Mesenchymal stem cell (in vitro differentiated cells and primary cell): Measurements from ENCODE around the gene ATRNL1.

Experiments
- DNase-seq: peaks from one replicate; pipeline ENCODE4 v3.0.0-alpha.2; 2013
- H2AFZ ChIP-seq: one replicate; pipeline ENCODE4 v1.6.1; 2013; ENCODE audit warnings: low read depth, mild to moderate bottlenecking, control low read depth, inconsistent platforms, low read length, moderate library complexity
- H2AK5ac ChIP-seq: 2 replicates; pipeline ENCODE4 v1.6.1; 2013; ENCODE audit warnings: low read length, moderate library complexity, mild to moderate bottlenecking, inconsistent platforms; ENCODE audit not compliant: severe bottlenecking
- H2BK120ac ChIP-seq: one replicate; pipeline ENCODE4 v1.6.1; 2013; ENCODE audit warnings: low read depth, mild to moderate bottlenecking, inconsistent platforms, low read length, moderate library complexity
- H2BK12ac ChIP-seq, 2 experiments: one replicate each; pipeline ENCODE4 v1.6.1; 2013; ENCODE audit warnings: inconsistent platforms in 2 of 2, low read length in 2 of 2, mild to moderate bottlenecking in 2 of 2, moderate library complexity in 2 of 2, control low read depth in 1 of 2
- H2BK15ac ChIP-seq: one replicate; pipeline ENCODE4 v1.6.1; 2013; ENCODE audit warnings: mild to moderate bottlenecking, low read depth, inconsistent platforms; ENCODE audit not compliant: poor library complexity, severe bottlenecking
- H2BK5ac ChIP-seq: 2 replicates; pipeline ENCODE4 v1.6.1; 2013; ENCODE audit warnings: low read depth, mild to moderate bottlenecking, low read length, control low read depth, inconsistent platforms; ENCODE audit not compliant: poor library complexity, severe bottlenecking
- H3K14ac ChIP-seq, 2 experiments: one replicate each; pipeline ENCODE4 v1.6.1; 2013; ENCODE audit warnings: inconsistent platforms in 2 of 2, low read length in 2 of 2, control low read depth in 1 of 2, mild to moderate bottlenecking in 1 of 2, moderate library complexity in 1 of 2
- H3K18ac ChIP-seq, 2 experiments: one replicate each; pipeline ENCODE4 v1.6.1; 2013; ENCODE audit warnings: inconsistent platforms in 2 of 2, low read length in 2 of 2, control low read depth in 1 of 2, low read depth in 1 of 2, mild to moderate bottlenecking in 1 of 2
- H3K23ac ChIP-seq, 2 experiments: one replicate each; pipeline ENCODE4 v1.6.1; 2013; ENCODE audit warnings: inconsistent platforms in 2 of 2, low read length in 2 of 2, mild to moderate bottlenecking in 2 of 2, moderate library complexity in 2 of 2, control low read depth in 1 of 2
- H3K27ac ChIP-seq: 2 replicates; pipeline ENCODE4 v1.5.1; 2013; ENCODE audit warnings: mild to moderate bottlenecking, moderate library complexity, low read length, control low read depth, inconsistent platforms; ENCODE audit not compliant: poor library complexity, severe bottlenecking
- H3K27me3 ChIP-seq, 2 experiments: 2 replicates each; pipeline versions ENCODE4 v1.6.1 to v1.7.0; 2013; ENCODE audit warnings: low read length in 2 of 2, mild to moderate bottlenecking in 2 of 2, moderate library complexity in 2 of 2, control low read depth in 1 of 2, inconsistent platforms in 1 of 2; ENCODE audit not compliant: control insufficient read depth in 1 of 2, insufficient read depth in 1 of 2
- H3K36me3 ChIP-seq, 2 experiments: 2 replicates each; pipeline versions ENCODE4 v1.6.1 to v1.7.0; 2013; ENCODE audit warnings: low read length in 2 of 2, control low read depth in 1 of 2, inconsistent platforms in 1 of 2, low read depth in 1 of 2, mild to moderate bottlenecking in 1 of 2; ENCODE audit not compliant: insufficient read depth in 2 of 2, control insufficient read depth in 1 of 2
- H3K4ac ChIP-seq, 2 experiments: one replicate each; pipeline ENCODE4 v1.6.1; 2013; ENCODE audit warnings: inconsistent platforms in 2 of 2, low read length in 2 of 2, mild to moderate bottlenecking in 2 of 2, moderate library complexity in 2 of 2, control low read depth in 1 of 2, low read depth in 1 of 2
- H3K4me1 ChIP-seq: 2 replicates; pipeline ENCODE4 v1.6.1; 2013; ENCODE audit warnings: low read depth, low read length, control low read depth; ENCODE audit not compliant: control insufficient read depth, insufficient read depth
- H3K4me2 ChIP-seq: 2 replicates; pipeline ENCODE4 v1.6.1; 2013; ENCODE audit warnings: low read length, mild to moderate bottlenecking, inconsistent platforms; ENCODE audit not compliant: poor library complexity, severe bottlenecking
- H3K4me3 ChIP-seq, 2 experiments: 2 replicates each; pipeline versions ENCODE4 v1.5.1 to v1.7.0; 2013; ENCODE audit warnings: low read length in 2 of 2, mild to moderate bottlenecking in 2 of 2, control low read depth in 1 of 2, low read depth in 1 of 2; ENCODE audit not compliant: insufficient read depth in 1 of 2
- H3K79me1 ChIP-seq: replicated peaks from 2 replicates; pipeline ENCODE4 v1.6.1; 2013; ENCODE audit warnings: mild to moderate bottlenecking, control low read depth, low read length, inconsistent platforms; ENCODE audit not compliant: poor library complexity, severe bottlenecking
- H3K9ac ChIP-seq: 2 replicates; pipeline ENCODE4 v1.7.0; 2013; ENCODE audit warnings: mild to moderate bottlenecking, low read length, moderate library complexity
- H3K9me3 ChIP-seq: 2 replicates; pipeline ENCODE4 v1.7.0; 2013; ENCODE audit warnings: mild to moderate bottlenecking, low read length; ENCODE audit not compliant: control insufficient read depth
- H4K8ac ChIP-seq: one replicate; pipeline ENCODE4 v1.6.1; 2013; ENCODE audit warnings: inconsistent platforms, mild to moderate bottlenecking, low read length, moderate library complexity
- H4K91ac ChIP-seq: one replicate; pipeline ENCODE4 v1.6.1; 2013; ENCODE audit warnings: mild to moderate bottlenecking, low read length, inconsistent platforms
- WGBS: methylation state at CpG from one replicate; pipeline ENCODE4 v1.1.7; 2013; ENCODE audit warnings: mixed read lengths; 5-methylcytosine and 5-hydroxymethylcytosine counted together

Gene ATRNL1

GRCh38 chr10:115884331-115884730 is 791.2 kb downstream of the ATRNL1 start:
- H3K4ac ChIP-seq = no peak overlapping the region
- H2BK15ac ChIP-seq = no peak overlapping the region
- whole genome bisulfite sequencing = 97% methylated on average over 4 of the region's 5 CpGs
- H3K4me2 ChIP-seq = no peak overlapping the region
- no peak overlapping the region for H3K14ac ChIP-seq
- H3K4me3 ChIP-seq = no peak overlapping the region
- H2BK5ac ChIP-seq = no peak overlapping the region
- H4K91ac ChIP-seq = no peak overlapping the region
- no peak overlapping the region for H2BK12ac ChIP-seq
- H3K27ac ChIP-seq = no peak overlapping the region
- no peak overlapping the region for H3K23ac ChIP-seq
- H3K9ac ChIP-seq = no peak overlapping the region
- no peak overlapping the region for H2BK120ac ChIP-seq
- no peak overlapping the region for H4K8ac ChIP-seq
- DNase-seq = no peak
- no peak overlapping the region for H2AK5ac ChIP-seq
- no peaks in the 10 kb centered on the region for H3K79me1 ChIP-seq
- no peaks in the 10 kb centered on the region for H3K36me3 ChIP-seq
- H3K27me3 ChIP-seq = no peaks in the 10 kb centered on the region
- H3K4me1 ChIP-seq = no peaks in the 10 kb centered on the region
- H2AFZ ChIP-seq = no peak overlapping the region
- H3K9me3 ChIP-seq = no peaks in the 10 kb centered on the region
- no peak overlapping the region for H3K18ac ChIP-seq

GRCh38 chr10:115895166-115895565 is 802.0 kb downstream of the ATRNL1 start:
- H2BK5ac ChIP-seq = no peak overlapping the region
- no peak overlapping the region for H3K4ac ChIP-seq
- H2AK5ac ChIP-seq = no peak overlapping the region
- no peak overlapping the region for H2BK120ac ChIP-seq
- H3K18ac ChIP-seq = no peak overlapping the region
- H3K9me3 ChIP-seq = no peaks in the 10 kb centered on the region
- no peak overlapping the region for H3K4me2 ChIP-seq
- DNase-seq = no peak
- no peak overlapping the region for H2AFZ ChIP-seq
- H3K4me3 ChIP-seq = no peak overlapping the region
- no peak overlapping the region for H2BK12ac ChIP-seq
- no peak overlapping the region for H3K14ac ChIP-seq
- H4K8ac ChIP-seq = no peak overlapping the region
- H3K27ac ChIP-seq = no peak overlapping the region
- H4K91ac ChIP-seq = no peak overlapping the region
- 97% methylated on average over 7 of the region's 7 CpGs for WGBS
- no peaks in the 10 kb centered on the region for H3K79me1 ChIP-seq
- H3K23ac ChIP-seq = no peak overlapping the region
- H2BK15ac ChIP-seq = no peak overlapping the region
- no peak overlapping the region for H3K9ac ChIP-seq
- no peaks in the 10 kb centered on the region for H3K4me1 ChIP-seq
- no peaks in the 10 kb centered on the region for H3K27me3 ChIP-seq
- H3K36me3 ChIP-seq = no peaks in the 10 kb centered on the region

- Histone ChIP-seq H4K91ac (peak overlapping the region; percentile 18), H3K4ac (no peak overlapping the region), H4K8ac (peak overlapping the region; percentile 85), H2BK120ac (no peak overlapping the region), H2AFZ (no peak overlapping the region), H2BK5ac (no peak overlapping the region), H3K4me3 (peak overlapping the region in 1 of 2 experiments; percentile 20), H3K27me3 (no peaks in the 10 kb centered on the region), H3K79me1 (no peaks in the 10 kb centered on the region), H3K18ac (no peak overlapping the region), H2BK15ac (no peak overlapping the region), H2BK12ac (no peak overlapping the region), H3K9ac (no peak overlapping the region), H3K4me1 (no peaks in the 10 kb centered on the region), H2AK5ac (no peak overlapping the region), H3K36me3 (no peaks in the 10 kb centered on the region), H3K9me3 (no peaks in the 10 kb centered on the region), H3K4me2 (no peak overlapping the region), H3K23ac (no peak overlapping the region), H3K27ac (no peak overlapping the region), H3K14ac (no peak overlapping the region)
- DNase-seq = no peak
- 87% methylated on average over 3 of the region's 3 CpGs for WGBS
These were observed 805.1 kb downstream of the ATRNL1 start for GRCh38 chr10:115898242-115898641.

GRCh38 chr10:115902596-115902995 is 809.4 kb downstream of the ATRNL1 start:
- no peaks in the 10 kb centered on the region for H3K79me1 ChIP-seq
- no peak overlapping the region for H2AK5ac ChIP-seq
- 90% methylated on average over 3 of the region's 5 CpGs for WGBS

More at GRCh38 chr10:115902596-115902995, 809.4 kb downstream of the ATRNL1 start:
- Histone ChIP-seq H2BK12ac (no peak overlapping the region), H2BK5ac (no peak overlapping the region), H3K4ac (no peak overlapping the region), H2BK120ac (no peak overlapping the region), H3K9ac (no peak overlapping the region), H3K27ac (no peak overlapping the region), H2BK15ac (no peak overlapping the region), H3K27me3 (no peaks in the 10 kb centered on the region), H4K8ac (no peak overlapping the region), H3K18ac (no peak overlapping the region), H3K14ac (no peak overlapping the region), H3K4me2 (no peak overlapping the region), H4K91ac (no peak overlapping the region), H3K4me3 (no peak overlapping the region), H2AFZ (no peak overlapping the region), H3K9me3 (no peaks in the 10 kb centered on the region), H3K36me3 (peaks cover 0 to 3% of the 10 kb centered on the region in 2 experiments), H3K4me1 (no peaks in the 10 kb centered on the region), H3K23ac (no peak overlapping the region)
- DNase-seq = no peak
